ENCODE data around the gene LGR6.

Gene LGR6

DNA sequence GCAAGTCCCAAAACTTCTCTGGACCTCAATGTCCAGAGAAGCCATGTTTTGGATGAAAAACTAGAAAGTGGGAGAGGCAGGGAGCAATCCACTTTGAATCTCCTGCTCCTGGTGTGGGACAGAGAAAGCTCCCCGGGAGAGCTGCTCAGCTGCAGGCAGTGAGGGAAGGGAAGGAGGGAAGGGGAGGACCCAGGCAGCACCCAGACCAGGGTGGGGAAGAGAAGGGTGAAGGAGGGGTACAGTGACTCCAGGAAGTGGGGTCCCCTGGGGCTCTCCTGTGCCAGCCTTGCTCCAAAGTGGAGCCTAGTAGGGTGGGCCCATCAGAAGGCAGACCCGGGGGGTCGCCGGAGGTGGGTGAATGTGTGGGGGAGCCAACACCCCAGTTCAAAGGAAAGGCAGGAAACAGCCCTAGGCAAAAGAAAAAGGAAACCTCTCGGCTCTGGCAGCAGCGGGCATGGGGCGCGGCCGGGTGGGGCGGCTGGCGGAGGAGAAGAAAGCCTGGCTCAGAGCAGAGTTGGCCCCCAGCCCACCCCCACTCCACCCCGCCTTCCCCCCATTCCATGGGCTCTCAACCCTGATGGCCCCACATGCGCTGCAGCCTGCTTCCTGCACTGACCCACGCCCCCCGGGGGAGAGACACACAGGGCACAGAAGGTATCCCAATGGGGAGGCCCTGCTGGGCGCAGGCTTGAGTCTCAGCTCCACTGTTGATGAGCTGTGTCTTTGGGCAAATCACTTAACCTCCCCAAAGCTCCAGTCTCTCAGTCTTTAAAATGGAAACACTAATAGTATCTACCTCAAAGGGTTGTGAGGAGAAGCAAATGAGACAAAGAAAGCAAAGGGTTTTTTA is 5.7 kb downstream of the LGR6 start:
- DNase-seq (ENCODE audit: low read depth in 3 of 3): no peak

DNA sequence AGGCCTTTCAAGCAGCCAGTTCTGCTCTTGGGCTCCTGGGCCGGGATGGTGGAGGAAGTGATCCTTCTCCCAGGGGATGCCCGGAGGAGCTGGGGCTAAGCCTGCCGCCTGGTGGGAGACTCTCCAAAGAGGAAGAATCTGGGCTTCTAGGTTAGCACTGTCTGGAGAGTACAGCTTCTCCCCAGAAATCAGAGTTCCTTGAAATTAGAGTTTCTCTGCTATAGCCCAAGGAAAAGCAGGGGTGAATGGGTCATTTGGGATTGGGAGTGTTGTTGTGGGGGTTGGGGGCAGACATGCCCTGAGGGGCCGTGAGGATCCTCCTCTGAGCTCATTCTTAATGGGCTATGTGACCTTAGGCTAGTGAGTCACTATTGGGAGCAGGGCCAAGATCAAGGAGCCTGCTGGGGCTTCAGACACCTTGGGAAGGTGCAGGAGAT is 6.5 kb downstream of the LGR6 start:
- no peak for DNase-seq (ENCODE audit: low read depth in 3 of 3)

DNA sequence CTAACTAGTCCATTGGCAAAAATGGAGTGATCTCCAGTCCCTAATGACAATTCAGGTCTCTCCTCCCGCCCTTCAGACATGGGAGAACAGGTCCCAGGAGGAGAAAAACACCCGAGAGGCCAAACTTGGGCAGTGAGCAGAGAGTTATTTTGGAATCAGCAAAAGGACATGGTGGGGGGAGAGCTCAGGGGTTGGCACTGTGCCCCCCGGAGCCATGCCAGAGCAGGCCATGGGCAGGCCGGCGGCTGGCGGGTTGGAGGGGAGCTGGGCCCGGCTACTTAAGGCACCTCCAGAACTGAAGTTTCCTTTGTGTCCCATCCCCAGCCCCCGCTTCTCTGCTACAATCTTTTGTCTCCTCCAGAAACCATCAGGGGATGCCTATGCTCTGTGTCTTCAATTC is 7.1 kb downstream of the LGR6 start:
- DNase-seq (ENCODE audit: low read depth in 3 of 3): no peak

DNA sequence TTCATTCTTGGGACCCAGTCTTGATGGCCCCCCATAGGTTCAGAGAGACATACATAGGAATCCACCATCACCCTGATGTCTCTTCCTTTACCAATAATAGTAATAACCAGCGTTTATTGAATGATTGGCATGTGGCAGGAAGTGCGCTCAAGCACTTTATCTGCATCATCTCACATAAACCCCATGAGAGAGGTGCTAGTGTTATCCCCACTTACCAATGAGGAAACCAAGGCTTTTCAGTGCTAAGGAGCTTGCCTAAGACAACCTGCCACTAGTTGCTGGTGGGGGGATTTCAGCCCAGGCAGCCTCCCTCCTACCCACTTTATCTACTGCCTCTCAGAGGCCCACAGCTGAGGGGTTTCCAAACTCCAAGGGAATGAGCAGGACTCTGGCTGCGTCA is 7.7 kb downstream of the LGR6 start:
- no peak for DNase-seq (ENCODE audit: low read depth in 3 of 3)

DNA sequence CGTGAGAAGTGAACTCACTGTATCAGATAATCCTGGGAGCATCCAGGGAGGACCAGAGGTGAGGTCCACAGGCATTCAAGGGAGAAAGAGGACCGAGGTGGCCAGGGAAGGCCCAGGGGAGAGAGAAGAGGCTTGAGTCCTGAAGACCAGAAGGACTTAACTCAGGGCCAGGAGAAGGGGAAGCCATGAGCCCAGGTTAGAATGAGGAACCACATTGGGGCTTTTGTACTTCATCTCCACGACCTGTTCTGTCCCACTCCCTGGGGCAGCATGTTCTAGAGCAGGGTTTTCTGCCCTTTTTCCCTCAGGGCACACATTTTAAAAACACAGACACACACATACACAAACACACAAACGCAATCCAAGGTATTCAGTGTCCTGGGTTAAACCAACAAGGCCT is 8.4 kb downstream of the LGR6 start:
- no peak for DNase-seq (ENCODE audit: low read depth in 3 of 3)

DNA sequence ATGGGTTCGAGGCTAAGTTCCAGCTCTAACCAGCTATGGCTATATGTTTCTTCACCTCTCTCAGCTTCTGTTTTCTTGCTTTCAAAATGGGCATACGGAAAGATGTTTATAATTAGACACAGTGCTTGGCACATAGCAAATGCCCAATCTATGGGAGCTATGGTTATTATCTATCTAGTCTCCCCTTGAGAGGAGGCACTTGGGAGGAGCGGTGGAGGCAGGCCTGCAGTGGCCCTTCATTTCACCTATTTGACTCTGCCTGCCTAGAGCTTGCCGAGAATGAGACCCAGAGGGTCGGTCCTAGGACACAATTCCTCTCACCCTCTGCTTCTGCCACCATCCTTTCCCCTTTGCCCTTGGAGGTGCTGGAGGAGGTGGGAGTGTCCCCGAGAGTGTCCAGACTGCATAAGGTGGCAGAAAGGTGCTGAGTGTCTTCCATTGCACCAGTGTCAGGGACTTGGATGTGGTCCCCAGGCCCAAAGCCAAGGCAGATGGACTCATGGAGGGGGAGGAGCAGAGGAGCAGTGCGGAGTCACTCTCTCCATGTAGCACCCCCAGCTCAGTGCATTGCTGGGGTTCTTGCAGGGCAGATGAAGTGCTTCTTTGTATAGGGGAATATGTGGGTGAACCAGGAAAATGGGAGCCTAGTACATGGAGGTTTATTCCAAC is 9.0 kb downstream of the LGR6 start:
- no peak for DNase-seq (ENCODE audit: low read depth in 3 of 3)

DNA sequence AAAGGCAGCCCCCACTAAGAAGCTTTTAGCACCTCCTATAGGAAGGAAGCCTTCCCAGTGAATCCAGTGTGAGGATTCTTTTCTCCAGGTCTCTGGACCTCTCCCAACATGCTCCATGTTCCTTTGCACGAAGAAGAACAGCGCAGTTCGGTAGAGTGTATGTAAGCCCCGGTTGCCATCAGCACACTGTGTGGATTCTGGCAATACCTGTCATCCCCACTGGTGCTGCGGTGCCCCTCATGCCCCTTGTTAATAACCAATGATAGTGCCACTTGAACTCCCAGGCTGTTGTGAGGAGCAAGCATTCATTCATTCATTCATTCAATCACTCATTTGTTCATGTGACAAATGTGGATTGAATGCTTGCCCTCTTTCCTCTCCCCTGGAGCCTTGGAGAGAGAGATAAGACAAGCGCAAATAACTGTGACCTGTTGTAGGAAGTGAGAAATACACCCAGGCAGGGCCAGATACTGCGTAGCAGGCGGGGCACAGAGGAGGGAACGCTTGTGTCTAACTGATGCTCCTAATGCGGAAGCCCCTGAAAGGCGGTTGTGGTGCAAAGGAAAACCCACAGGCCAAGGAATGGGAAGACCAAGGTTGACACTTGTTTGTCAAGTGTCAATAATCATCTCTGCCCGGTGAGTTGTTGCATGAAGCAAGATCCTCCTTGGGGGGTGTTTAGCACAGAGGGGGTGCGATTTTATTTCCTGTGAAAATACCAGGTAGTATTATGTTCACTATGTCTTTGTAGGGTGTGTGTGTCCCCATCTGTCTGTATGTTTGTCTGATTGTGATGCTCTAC is 9.8 kb downstream of the LGR6 start:
- DNase-seq (ENCODE audit: low read depth in 3 of 3): no peak

DNA sequence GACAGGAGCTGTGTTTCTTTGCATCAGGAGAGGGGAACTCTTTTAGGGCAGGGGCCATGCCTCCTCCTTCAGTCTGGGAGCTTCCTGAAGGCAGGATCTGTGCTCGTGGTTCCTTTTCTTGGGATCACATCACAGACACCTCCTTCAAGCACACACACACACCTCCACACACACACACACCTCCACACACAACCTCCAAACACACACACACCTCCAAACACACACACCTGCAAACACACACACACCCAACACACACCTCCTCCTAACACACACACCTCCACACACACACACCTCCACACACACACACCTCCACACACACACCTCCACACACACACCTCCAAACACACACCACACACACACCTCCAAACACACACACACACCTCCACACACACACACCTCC is 10.5 kb downstream of the LGR6 start:
- no peak for DNase-seq (ENCODE audit: low read depth in 3 of 3)

DNA sequence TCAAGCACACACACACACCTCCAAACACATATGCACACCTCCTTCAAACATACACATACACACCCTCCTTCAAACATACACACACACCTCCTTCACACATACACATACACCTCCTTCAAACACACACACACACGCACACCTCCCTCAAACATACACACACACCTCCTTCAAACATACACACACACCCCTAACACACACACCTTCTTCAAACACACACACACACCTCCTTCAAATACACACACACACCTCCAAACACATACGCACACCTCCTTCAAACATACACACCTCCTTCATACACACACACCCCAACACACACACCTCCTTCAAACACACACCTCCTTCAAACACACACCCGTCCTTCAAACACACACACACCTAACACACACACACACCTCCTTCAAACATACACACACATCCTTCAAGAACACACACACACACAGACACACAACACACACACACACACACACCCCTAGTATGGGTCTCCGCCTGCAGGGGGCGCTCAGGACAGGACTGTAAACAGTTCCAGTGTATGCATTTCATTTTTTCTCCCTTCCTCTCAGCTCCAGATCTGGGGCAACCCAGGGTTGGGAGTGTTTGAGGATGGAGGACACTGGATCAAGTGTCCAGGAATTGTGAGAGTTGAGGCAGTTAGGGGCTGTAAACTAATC is 12.1 kb downstream of the LGR6 start:
- no peak for DNase-seq (ENCODE audit: low read depth in 3 of 3)

DNA sequence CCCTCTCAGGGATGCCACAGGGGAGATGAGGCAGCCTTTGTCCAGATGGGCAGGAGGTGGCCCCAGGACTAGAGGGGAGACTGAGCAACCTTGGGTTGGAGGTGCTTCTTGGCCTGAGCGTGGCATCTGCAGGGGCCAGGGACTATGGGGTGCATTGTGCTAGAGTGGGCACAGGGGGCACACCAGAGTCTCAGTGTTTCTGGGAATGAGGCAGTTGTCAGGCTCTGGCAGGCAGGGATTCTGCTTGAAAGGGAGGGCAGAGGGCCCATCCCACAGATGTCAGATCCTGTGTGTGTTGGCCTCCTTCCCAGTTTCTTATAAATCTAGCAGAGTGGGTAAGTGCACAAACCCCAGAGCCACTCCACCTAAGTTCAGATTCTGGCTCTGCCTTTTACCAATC is 13.7 kb downstream of the LGR6 start:
- no peak for DNase-seq (ENCODE audit: low read depth in 3 of 3)

DNA sequence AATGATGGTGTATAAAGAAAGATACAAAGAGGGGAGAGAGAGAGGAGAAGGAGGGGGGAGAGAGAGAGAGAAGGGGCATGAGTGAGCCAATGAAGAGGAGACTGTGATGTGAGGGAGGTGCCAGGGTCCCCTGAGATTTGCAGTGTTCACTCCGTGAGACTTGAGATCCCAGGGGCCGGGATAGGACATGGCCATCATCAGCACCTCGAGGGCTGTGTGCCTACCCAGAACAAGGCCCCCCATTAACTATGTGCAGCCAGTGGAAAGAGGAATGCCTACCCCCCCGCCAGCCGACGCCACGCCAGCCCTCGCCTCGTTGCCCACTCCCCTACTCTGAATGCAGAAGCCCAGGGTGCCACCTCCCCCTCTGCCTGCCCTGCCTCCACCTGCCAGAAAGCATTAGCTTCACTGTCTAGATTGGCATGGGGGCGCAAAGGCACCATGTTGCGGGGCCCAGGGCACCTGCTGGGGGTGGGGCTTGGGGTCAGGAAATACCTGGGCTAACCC is 14.8 kb downstream of the LGR6 start:
- no peak for DNase-seq (ENCODE audit: low read depth in 3 of 3)

DNA sequence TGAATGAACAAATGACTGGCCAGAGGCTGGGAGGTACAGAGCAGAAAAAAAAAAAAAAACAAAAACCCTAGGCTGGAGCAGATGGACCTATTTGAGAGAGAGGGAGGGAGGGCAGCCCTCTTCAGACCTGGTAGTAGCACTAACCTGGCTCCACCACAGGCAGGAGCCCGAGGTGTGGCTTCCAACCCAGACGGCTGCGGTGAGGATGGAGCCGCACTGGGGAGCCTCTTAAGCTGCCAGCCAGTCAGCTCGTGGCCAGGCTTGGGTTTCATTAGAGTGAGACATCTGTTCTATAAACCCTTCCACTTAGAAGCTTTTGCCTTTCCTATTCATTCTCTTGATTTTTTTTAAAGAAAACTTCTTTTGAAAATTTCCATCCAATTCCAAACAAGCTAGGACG is 16.8 kb downstream of the LGR6 start:
- DNase-seq (ENCODE audit: low read depth in 3 of 3): no peak

DNA sequence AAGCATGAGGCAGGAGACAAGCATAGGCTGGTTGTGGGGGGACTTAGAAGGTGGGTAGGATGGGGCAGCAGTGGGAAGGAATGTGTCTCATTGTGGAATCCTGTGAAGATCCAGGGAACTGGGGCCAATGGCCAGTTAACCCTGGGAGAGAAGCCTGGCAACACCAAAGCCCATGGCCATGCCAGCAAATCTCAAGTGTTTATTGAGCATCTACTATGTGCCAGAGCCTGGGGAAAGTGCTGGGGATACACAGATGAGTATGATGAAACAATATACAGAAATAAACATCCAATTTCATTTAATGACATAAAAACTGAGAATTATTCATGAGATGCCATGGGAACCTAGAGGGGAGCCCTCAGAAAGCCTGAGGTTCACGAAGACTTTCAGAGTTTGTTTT is 17.4 kb downstream of the LGR6 start:
- no peak for DNase-seq (ENCODE audit: low read depth in 3 of 3)

DNA sequence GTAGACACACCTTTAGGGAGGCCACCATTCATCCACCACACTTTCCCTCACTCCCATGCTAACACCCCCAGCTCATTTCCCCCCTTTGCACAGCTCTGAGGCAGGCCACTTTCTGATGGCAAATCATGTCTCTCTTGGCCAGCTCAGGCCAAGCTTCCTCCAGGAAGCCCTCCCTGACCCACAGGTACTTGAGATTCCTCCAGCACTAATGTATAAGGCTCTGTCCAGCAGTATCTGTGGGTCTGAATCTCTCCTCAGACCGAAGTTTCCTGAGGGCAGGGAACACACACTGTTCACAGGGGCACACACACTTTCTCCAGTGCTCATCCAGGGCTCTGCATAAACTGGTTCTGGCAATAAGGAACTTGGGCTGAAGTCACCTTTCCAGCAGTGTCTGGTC is 19.2 kb downstream of the LGR6 start:
- no peak for DNase-seq (ENCODE audit: low read depth in 3 of 3)

DNA sequence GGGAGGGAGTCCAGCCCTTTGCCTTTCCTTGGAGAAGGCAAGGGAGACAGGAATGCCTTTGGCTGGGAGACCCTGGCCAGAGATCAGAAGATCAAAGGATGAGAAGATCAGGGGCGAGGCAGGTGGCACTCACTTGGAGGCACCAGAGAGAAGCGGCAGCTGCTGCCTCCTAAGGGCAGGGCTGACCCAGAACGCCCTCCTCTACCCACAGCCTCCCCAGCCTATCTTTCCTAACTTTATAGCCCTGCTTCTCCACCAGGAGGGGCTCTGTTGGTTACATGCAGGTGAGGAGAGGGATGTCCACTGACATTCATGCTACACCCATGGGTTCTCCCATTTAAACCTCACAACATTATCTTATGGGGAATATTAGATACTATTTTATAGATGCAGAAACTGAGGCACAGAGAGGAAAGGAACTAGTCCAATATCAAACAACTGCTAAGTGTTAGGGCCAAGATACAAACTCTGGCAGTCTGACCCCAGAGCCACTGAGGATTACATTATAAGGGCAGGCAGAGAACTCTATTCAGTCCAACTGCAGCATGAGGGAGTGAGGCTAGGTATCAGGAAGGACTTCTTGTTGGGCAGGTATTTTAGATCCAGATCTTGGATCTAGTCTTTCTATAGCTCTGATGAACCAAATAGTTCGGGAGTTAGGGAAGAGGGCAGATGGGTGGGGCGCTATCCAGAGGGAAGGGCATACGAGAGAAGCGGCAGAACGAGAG is 19.9 kb downstream of the LGR6 start:
- DNase-seq (ENCODE audit: low read depth in 3 of 3): no peak

DNA sequence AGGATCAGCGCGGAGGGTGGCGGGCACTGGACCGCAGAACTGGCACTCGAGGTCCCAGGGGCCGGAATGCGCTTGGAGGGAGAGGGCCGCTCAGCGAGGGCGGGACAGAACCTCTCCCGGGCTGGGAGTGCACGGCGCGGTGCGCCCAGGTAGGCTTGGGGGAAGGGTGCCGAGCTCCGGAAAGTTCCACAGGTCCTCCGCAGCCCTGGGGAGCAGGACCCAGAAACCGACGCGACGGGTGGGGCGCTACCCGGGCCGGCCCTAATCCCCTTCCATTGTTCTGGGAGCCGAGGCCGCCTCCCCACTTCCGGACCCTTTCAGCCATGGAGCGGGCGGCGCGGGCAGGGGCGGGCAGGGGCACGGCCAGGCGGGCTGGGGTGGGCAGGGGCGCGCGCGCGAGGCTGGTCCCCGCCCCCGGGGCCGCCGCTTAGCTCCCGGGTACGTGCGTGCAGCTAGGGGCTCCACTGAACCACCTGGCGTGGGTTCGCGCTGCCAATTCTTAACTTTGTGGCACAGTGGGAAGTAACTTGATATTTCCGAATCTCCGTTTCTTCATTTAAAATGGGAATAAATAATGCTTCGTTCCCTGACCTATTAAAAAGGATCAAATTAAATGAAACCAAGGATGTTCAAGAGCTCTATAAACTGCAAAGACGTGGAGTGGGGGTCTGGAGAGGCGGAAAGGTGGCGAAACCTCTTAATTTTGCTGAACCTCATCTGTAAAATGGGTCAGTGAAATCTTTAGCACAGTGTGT is 20.7 kb downstream of the LGR6 start:
- no peak for DNase-seq (ENCODE audit: low read depth in 3 of 3)

DNA sequence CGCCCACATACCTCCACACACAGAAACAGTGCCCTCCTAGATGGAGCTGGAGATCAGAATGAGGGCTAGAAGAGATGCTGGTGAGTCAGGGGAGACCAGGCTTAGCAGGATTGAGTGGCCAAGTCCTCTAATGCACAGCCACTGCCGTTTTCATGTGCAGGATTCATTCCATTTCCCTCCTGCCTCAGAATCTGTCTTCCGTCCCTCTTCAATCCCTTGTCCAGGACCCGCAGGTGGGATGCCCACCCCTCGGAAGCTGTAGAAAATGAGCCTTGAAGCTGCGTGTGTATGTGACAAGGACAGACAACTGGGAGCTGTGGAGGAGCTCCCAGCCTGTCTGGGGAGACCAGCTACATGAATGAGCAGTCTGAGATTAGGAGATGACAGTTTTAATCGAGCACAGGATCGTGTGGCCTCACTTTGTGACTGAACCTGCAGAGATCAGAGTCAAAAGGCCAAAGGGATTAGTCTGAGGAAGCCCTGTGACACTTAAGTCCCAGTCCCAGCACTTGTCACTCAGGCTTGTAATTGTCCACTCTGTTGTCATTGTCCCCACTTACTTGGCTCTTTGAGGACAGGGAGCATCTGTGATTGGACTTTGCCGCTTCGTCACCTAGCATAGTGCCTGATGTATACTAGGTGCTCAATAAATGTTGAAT is 22.0 kb downstream of the LGR6 start:
- no peak for DNase-seq (ENCODE audit: low read depth in 3 of 3)

DNA sequence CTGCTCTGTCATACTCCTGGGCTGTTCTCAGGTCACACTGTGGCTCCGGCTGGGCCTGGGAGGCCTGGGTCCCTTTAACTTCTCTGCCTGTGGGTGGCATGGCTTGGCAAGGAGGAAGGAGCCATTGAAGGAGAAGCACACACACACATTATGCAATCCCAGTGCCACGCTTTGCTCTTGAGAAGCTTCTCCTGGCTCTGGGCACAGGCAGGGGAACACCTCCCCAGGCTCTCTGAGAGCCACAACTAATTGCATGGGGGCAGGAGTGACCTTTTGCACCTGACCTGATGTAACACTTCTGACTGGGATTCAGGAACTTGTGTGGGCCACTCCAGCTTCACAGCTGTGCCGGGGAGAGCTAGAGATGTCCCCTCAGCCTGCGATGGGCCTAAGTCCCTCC is 23.1 kb downstream of the LGR6 start:
- no peak for DNase-seq (ENCODE audit: low read depth in 3 of 3)

DNA sequence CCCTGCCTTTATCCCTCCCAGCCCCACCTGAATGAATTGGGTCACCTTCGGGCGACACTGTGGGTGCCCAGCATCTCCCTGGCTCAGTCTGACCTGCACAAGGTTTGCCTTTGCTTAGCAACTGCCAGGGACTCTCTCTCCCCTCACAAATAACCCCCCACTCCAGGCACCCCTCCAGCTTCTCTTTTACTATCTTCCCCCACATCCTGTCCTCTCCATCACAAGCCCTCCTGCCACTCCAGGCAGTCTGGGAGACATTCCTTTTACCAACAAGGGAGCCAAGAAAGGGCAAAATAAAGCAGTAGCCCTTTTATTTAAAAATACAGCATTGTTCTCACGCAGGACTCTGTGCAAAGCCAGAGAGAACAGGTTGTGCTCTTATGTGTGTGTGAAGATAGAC is 23.9 kb downstream of the LGR6 start:
- no peak for DNase-seq (ENCODE audit: low read depth in 3 of 3)

DNA sequence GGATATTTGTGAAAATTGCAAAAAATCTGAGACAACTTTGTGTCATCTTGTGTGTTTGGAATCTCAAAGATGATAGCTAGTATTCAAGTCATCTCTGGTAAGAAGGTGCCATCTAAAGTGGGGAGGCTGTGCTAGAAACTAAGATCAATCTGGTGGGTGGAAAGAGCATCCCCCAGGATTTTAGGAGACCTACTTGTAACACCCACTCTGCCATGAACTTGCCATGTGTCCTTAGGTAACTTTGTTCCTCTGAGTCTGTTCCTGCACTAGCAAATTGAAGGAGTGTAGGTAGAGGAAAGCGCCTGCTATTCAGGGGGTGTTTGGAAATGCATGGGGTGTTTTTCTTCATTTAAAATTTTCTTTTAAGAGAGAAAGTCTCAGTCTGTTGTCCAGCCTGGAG is 24.4 kb downstream of the LGR6 start:
- no peak for DNase-seq (ENCODE audit: low read depth in 3 of 3)
